Type B pancreatic cell (in vitro differentiated cells): ENCODE data around the gene CYP8B1. TPM values are rescaled to one million over a fixed set of nuclear protein-coding genes. Genes with fewer than 3 reads are reported as not detected.

Experiments
- DNase-seq: peaks from one replicate; pipeline ENCODE4 v3.0.0; 2021; ENCODE audit warnings: mixed read lengths; ENCODE audit not compliant: unreplicated experiment; ENCODE audit errors: extremely low spot score
- H3K27ac Mint-ChIP-seq: 2 replicates; pipeline ENCODE4 v1.8.0; 2021; ENCODE audit warnings: mild to moderate bottlenecking, mixed read lengths
- H3K27me3 Mint-ChIP-seq: 2 replicates; pipeline ENCODE4 v1.8.0; 2021; ENCODE audit warnings: mixed read lengths
- H3K36me3 Mint-ChIP-seq: 2 replicates; pipeline ENCODE4 v1.8.0; 2021; ENCODE audit warnings: mixed read lengths
- H3K4me1 Mint-ChIP-seq: one replicate; pipeline ENCODE4 v1.8.0; 2021; ENCODE audit warnings: mixed read lengths; ENCODE audit not compliant: unreplicated experiment
- H3K4me3 Mint-ChIP-seq: 2 replicates; pipeline ENCODE4 v1.8.0; 2021; ENCODE audit warnings: mild to moderate bottlenecking, mixed read lengths
- H3K9me3 Mint-ChIP-seq: 2 replicates; pipeline ENCODE4 v1.8.0; 2021; ENCODE audit warnings: mixed read lengths
- total RNA-seq: library from RNA; stranded (reverse); gene quantifications from 2 replicates; pipeline ENCODE4 v1.2.1, GENCODE V29; 2021; ENCODE audit warnings: low replicate concordance
- TF ChIP-seq, protein P1 (sequence below): fragments of 200-600 bp; sonication (generic); conservative IDR thresholded peaks from 2 replicates; pipeline ENCODE4 v1.5.0; 2021; ENCODE audit warnings: antibody characterized with exemption, mild to moderate bottlenecking

CYP8B1 gene
- total RNA-seq, 1 donor from 2014 or later, result not detected

DNA sequence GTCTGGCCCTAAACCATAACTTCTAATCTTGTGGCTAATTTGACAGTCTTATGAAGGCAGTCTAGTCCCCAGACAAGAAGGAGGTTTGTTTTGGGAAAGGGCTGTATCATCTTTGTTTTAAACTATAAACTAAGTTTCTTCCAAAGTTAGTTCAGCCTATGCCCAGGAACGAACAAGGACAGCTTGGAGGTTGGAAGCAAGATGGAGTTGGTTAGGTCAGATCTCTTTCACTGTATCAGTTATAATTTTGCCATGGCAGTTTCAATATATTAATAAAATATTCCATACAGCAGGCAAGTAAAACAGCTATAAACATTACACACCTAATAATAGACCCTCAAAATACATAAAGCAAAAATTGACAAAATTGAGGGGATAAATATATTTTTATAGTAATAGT lies 17.1 kb upstream of the CYP8B1 start:
- TF ChIP-seq, protein P1, sequence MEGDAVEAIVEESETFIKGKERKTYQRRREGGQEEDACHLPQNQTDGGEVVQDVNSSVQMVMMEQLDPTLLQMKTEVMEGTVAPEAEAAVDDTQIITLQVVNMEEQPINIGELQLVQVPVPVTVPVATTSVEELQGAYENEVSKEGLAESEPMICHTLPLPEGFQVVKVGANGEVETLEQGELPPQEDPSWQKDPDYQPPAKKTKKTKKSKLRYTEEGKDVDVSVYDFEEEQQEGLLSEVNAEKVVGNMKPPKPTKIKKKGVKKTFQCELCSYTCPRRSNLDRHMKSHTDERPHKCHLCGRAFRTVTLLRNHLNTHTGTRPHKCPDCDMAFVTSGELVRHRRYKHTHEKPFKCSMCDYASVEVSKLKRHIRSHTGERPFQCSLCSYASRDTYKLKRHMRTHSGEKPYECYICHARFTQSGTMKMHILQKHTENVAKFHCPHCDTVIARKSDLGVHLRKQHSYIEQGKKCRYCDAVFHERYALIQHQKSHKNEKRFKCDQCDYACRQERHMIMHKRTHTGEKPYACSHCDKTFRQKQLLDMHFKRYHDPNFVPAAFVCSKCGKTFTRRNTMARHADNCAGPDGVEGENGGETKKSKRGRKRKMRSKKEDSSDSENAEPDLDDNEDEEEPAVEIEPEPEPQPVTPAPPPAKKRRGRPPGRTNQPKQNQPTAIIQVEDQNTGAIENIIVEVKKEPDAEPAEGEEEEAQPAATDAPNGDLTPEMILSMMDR, result no peak
- Mint-ChIP-seq H3K4me3 (no peak overlapping the region), H3K4me1 (no peaks in the 10 kb centered on the region), H3K9me3 (no peaks in the 10 kb centered on the region), H3K36me3 (no peaks in the 10 kb centered on the region), H3K27me3 (peaks cover 15% of the 10 kb centered on the region), H3K27ac (no peak overlapping the region)
- no peak for DNase-seq

DNA sequence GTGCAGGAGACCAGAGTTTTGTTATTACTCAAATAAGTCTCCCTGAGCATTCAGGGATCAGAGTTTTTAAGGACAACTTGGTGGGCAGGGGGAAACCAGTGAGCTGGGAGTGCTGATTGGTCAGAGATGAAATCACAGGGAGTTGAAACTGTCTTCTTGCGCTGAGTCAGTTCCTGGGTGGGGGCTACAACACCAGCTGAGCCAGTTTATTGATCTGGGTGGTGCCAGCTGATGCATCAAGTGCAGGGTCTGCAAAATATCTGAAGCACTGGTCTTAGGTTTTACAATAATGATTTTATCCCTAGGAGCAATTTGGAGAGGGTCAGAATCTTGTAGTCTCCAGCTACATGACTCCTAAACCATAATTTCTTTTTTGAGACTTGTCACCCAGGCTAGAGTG lies 16.5 kb upstream of the CYP8B1 start:
- H3K4me1 Mint-ChIP-seq, result no peaks in the 10 kb centered on the region
- no peaks in the 10 kb centered on the region for H3K9me3 Mint-ChIP-seq
- no peak for DNase-seq
- H3K27ac Mint-ChIP-seq, result no peak overlapping the region
- no peak overlapping the region for H3K4me3 Mint-ChIP-seq
- TF ChIP-seq, protein P1, result no peak
- no peaks in the 10 kb centered on the region for H3K36me3 Mint-ChIP-seq
- H3K27me3 Mint-ChIP-seq, result peaks cover 18% of the 10 kb centered on the region

DNA sequence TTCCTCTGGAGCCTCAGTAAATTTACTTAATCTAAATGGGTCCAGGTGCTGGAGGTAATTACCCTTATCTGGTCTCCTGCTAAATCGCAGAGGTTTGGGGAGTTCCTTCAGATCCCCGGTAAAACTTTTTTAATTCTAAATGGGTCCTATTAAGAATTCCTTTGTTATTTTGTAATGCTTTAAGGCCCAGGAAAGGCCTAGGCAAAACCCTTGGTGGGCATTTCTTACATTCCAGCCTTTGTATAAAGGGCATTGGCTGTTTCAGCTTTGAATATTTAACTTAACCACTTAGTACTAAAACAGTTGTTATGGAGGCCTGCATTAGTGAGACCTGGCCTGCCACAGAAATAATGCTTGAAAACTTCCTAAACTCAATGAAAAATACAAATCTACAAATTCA lies 15.4 kb upstream of the CYP8B1 start:
- H3K27ac Mint-ChIP-seq, result no peak overlapping the region
- no peaks in the 10 kb centered on the region for H3K9me3 Mint-ChIP-seq
- H3K27me3 Mint-ChIP-seq, result peaks cover 18% of the 10 kb centered on the region
- H3K4me3 Mint-ChIP-seq, result no peak overlapping the region
- DNase-seq, result no peak
- no peaks in the 10 kb centered on the region for H3K4me1 Mint-ChIP-seq
- no peaks in the 10 kb centered on the region for H3K36me3 Mint-ChIP-seq
- TF ChIP-seq, protein P1, result no peak

DNA sequence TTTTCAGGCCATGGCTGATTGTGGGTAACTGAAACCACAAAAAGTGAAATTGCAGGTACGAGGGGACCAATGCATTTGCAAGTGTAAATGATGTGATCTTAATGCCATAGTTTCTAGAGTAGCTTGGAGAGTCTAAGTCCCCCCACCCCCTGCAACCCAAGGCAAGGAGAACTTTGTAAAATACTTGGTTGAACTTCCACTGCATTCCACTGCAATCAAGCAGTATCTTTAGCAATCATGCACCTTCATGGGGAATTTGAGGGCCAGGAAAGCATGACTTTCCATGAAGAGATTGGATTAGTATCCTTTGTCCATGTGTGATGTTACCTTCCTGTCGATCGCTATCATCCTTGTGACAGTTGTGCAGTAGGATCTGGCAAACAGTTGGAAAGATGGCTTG lies 11.4 kb upstream of the CYP8B1 start:
- H3K27me3 Mint-ChIP-seq, result peaks cover 18% of the 10 kb centered on the region
- H3K27ac Mint-ChIP-seq, result no peak overlapping the region
- TF ChIP-seq, protein P1, result no peak
- H3K4me1 Mint-ChIP-seq, result no peaks in the 10 kb centered on the region
- no peak overlapping the region for H3K4me3 Mint-ChIP-seq
- DNase-seq, result no peak
- H3K36me3 Mint-ChIP-seq, result no peaks in the 10 kb centered on the region
- H3K9me3 Mint-ChIP-seq, result no peaks in the 10 kb centered on the region

DNA sequence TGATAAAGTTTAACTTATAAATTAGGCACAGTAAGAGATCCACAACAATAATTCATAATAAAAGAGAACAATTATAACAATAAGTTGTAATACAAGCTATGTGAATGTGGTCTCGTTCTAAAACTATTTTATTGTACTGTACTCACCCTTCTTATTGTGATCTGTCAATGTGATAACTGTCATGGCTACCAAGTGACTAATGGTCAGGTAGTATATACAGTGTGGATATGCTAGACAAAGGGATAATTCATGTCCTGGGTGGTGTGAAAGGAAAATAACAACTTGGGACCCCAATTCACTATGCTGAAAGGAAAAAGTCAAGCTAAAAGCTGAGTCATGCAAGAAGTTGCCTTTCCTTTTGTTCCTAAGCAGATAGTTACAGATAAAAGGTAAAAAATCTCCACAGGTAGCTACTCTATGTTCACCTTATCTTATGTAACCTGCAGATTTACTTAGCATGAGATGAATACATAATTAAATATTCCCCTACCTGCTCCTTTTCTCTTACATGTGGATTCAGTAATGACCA lies 10.7 kb upstream of the CYP8B1 start:
- no peak overlapping the region for H3K27ac Mint-ChIP-seq

More for the DNA sequence above, 10.7 kb upstream of the CYP8B1 start:
- Mint-ChIP-seq H3K9me3 (no peaks in the 10 kb centered on the region), H3K4me1 (peaks cover 3% of the 10 kb centered on the region), H3K4me3 (no peak overlapping the region), H3K36me3 (no peaks in the 10 kb centered on the region), H3K27me3 (peaks cover 18% of the 10 kb centered on the region)
- no peak for DNase-seq
- TF ChIP-seq, protein P1, result no peak
